ENCODE data around the gene CYP1A1.
A peak's percentile ranks its signal among the peaks of the same experiment; 100 is the strongest.
"Not testable (repeated sequence)": the region's sequence is repeated elsewhere in the genome, so short reads cannot be mapped to it uniquely, and the experiment has no call there.

Gene CYP1A1

DNA sequence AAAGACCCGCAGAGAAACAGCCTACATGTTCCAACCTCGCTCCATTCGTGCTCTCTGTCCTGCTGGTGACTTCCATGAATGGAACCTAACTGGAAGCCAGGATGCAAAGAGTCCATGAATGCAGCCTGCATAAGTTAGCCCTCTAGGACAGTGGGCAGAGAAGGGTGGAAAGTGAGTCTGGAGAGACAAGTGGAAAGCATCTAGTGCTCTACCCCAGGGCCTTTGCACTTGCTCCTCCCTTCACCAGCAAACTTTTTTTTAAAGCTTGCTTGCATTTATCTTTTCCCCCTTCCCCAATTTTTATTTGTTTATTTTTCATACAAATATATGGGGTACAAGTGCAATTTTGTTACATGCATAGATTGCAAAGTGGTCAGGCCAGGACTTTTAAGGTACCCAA lies 7.9 kb upstream of the CYP1A1 start:
- DNase-seq = no peak

DNA sequence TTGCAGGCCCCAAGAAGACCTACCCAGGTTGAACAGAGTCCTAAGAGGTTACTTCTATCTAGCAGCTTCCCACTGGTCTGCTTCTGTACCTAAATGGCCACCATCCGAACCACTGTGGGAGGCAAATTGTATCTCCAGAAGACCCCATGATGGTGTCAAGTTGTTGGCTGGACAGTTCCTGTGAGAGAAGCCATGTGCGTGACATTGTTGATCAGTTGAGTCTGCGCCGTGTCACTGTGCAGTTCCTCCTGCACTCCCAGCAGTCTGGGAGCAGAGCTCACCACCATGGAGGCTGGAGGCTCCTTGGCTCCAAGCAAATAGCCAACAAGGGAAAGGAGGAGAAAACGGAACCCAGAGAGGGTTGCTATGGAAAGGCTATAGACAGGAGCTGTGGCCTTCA lies 7.5 kb upstream of the CYP1A1 start:
- DNase-seq = no peak

DNA sequence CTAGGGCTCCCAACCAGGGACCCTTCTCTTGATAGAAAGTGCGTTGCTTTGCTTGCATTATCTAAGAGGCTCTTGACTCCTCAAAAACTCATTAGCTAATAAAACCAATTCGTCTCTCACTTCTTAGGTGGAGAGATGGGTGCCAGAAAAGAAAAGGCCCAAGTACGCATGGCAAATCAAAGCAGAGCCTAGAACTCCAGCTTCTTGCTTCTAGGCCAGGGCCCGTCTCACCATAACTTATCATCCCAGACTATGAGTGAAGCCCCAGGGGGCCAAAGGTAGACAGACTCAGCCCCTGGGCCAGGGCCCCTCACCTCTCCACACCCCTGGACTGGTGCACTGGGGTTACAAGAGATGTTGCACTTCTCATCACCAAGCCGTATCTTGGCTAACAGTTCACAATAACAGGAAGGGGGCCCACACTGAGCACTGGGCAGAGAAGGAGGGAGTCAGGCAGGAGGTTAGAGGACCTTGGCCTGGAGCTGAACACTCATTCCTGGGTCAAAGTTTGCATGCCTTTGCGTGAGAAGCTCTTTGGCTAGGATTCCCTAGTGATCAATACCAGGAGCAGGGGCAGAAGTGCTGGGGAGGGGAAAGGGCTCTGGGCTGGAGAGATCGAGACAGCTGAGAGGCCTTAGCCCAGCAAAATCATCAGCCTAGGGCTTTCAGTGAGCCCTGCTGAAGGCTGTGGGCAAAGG lies 5.4 kb upstream of the CYP1A1 start:
- DNase-seq = no peak

DNA sequence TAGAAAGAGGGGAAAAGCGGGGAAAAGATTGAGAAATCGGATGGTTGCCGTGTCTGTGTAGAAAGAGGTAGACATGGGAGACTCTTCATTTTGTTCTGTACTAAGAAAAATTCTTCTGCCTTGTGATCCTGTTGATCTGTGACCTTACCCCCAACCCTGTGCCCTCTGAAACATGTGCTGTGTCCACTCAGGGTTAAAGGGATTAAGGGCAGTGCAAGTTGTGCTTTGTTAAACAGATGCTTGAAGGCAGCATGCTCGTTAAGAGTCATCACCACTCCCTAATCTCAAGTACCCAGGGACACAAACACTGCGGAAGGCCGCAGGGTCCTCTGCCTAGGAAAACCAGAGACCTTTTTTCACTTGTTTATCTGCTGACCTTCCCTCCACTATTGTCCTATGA lies 4.0 kb upstream of the CYP1A1 start:
- DNase-seq = not testable (repeated sequence)

DNA sequence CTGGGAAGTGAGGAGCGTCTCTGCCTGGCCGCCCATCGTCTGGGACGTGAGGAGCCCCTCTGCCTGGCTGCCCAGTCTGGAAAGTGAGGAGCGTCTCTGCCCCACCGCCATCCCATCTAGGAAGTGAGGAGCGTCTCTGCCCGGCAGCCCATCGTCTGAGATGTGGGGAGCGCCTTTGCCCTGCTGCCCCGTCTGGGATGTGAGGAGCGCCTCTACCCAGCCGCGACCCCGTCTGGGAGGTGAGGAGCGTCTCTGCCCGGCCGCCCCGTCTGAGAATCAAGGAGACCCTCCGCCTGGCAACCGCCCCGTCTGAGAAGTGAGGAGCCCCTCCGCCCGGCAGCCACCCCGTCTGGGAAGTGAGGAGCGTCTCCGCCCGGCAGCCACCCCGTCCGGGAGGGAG lies 3.4 kb upstream of the CYP1A1 start:
- not testable (repeated sequence) for DNase-seq

DNA sequence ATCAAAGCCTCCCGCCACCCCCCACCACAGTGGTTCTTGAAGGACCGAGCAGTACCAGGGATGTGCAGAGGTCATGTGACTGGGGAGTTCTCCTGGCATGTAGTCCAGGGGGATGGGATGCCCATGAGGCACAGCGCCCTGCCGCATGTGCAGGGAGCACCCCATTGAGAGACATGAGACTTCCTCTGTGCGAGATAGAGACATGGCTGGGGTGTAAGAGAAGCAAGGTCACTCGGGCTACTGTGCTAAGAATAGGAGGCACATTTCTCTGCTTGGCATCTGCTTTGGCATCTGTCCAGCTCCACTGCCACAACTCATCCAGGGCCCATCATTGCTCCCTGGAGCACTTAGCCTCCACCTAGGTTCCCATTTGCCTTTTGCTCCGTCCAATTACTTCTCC lies 2.4 kb upstream of the CYP1A1 start:
- no peak for DNase-seq

DNA sequence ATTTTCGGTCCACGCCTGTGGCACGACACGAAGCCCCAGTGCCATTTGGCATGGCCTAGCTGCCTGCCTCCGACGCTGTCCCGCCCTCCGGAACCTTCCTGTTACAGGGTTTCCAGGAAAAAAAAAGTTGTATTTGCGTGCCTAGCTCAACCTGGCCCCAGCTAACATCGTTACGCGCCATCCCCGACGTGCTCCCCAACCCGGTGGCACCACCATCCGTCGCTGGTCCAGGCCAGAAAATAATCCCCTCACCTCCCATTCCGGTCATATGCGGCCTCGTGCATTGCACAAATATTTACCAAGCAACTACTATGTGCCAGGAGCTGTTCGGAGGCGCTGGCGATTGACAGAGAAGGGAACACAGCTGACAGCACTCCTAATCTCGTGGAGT lies 1.4 kb upstream of the CYP1A1 start:
- DNase-seq = no peak

DNA sequence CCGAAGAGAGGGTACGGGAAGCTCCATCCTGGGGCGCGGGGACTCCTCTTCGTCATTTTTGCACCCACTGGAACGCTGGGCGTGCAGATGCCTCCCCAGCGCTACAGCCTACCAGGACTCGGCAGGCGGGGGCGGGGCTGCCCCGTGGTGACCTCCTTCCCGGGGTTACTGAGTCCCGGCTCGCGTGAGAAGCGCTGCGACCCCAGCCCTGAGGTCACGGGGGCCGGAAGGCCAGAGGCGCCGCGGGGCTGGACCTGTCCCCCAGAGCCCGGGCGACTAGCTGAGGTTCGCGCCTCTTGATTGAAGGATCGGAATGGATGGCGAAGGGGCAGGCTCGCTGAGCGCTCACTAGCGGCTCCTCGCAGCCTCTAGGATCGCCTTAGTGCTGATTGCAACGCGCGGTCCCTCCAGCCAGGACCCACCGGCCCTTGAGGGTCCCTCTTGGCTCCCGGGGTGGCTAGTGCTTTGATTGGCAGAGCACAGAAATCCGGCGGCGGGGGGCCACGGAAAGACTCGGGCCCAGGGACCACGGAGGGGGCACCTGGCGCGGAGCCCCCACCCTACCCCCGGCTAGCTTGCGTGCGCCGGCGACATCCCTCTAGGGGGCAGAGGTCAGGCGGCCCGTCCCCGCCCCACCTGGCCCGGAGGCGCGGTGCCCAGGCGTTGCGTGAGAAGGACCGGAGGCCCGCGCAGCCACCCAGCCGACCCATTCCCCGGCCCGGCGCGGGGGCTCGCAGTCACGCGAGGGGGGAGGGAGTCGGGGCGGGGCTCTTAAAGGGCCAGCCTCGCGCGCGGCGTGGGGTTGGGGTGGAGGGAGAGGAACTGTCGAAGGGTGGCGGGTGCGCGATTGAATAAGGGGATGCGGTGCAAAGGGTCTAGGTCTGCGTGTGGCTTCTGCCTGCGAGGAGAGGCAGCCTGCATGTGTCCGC lies 781 bp upstream of the CYP1A1 start:
- DNase-seq = peak in 2 of 14 donors; percentile 5 to 8

DNA sequence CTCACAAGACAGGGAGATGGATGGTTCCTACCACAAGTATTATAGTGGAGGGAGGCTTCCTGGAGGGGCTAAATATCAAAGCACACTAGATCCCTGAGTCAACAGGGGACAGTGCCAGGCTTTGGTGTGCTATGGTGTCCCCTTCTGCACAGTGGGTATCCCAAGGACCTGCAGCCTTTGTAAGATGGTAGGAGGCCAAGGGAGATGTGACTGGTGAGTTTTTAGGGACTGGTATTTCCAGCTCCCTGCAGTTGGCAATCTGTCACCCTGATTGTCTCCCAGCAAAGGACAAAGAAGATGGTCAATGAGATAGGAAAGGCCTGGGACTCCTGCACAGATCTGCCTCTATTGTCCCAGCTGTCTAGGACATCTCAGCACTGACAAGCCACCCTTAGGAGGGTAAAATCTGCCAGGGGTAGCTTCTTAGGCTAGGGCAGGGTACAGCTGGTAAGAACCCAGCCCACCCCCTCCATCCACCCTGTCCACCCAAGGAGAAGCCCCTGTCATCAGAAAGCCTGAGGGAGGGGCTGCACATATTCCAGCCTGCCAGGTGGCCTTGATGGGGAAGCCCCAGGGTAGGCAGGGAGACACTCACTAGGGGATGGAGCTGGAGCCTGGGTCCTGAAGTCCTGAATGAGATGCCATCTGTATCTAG lies 631 bp downstream of the CYP1A1 start:
- no peak for DNase-seq

DNA sequence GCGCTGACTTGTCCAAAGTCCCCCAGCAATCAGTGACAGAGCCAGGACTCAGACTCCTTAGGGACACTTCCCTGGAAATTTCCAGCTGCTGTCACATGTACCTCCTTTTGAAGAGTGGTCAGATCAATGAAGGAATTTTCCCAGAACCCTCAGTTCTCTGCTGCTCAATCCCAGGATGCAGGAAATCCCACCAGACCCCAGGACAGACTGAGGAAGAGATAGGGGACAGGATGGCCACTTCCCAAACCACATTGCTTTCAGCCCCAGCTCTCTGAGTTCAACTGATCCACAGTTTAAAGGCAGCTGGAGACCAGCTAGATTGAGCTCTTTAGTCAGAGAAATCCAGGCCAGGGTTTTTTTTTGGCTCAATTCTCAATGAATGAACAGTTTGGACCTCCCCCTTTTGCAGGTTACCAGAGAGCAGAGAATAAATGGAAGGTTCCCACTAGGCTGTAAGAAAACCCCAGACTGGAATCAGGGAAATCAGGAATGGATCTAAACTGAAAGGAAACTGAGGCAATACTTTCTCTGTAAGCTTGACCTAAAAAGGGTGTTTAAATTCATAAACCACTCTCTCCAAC lies 1.5 kb downstream of the CYP1A1 start:
- DNase-seq = peak in 3 of 14 donors; percentile 5 to 44 (median 23)

DNA sequence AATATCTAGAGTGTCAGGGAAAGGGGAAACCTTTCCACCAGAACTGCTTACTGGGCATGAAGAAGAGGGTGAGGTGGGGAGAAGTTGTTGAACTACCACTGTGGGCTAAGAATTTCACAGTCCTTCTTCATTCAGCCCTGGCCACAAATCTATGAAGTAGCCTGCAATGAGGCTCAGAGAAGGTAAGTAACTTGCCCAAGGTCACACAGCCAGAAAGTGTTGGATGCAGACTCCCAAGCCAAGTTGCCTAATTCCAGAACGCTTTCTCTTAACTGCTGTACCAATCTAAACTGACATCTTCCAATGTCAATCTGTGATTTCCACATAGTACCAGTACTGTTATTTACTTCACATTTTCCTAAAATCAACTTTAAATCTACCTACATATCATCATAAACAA lies 2.1 kb downstream of the CYP1A1 start:
- no peak for DNase-seq

DNA sequence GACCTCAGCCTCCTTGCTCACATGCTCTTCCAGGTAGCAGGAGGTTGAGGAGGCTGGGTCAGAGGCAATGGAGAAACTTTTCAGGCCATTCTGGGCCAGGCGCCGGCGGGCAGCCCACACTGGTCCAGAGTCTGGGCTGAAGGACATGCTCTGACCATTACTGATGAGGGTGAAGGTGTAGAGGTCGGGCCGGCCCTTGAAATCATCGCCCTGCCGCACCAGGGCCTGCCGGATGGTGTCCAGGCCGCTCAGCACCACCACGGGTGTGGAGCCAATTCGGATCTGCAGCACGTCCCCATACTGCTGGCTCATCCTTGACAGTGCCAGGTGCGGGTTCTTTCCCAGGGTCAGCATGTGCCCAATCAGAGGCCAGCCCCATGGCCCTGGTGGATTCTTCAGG lies 2.7 kb downstream of the CYP1A1 start:
- no peak for DNase-seq

DNA sequence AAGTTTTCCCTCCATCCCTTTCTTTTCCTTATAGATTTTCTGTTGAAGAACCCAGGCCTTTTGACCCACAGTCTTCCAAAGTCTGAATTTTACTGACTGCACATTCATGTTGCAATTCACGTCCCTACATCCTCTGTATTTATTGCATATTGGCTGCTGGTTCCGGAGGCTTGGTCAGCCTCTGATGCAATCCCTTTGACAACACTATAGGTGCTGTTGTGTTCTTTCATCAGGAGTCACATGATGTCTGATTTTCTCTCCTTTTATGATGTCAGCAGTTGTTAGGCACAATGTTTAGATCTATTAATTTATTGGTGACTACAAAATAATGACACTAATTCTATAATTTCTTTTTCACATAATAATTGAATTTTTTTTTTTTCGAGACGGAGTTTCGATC lies 8.7 kb downstream of the CYP1A1 start:
- no peak for DNase-seq

DNA sequence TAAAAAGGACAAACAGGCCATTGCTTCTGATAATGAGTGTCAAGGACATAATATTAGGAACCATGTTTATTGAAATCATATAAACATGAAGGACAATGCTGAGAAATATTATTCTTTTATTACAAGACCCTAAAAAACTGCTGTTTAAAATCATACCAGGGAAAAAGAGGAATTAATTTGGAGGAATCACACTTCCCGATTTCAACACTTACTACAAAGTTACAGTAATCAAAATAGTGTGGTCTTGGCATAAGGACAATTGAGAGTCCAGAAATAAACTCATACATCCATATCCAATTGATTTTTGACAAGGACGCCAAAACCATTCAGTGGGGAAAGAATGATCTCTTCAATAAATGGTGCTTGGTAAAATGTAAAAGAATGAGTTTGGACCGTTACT lies 13.0 kb downstream of the CYP1A1 start:
- DNase-seq = no peak

DNA sequence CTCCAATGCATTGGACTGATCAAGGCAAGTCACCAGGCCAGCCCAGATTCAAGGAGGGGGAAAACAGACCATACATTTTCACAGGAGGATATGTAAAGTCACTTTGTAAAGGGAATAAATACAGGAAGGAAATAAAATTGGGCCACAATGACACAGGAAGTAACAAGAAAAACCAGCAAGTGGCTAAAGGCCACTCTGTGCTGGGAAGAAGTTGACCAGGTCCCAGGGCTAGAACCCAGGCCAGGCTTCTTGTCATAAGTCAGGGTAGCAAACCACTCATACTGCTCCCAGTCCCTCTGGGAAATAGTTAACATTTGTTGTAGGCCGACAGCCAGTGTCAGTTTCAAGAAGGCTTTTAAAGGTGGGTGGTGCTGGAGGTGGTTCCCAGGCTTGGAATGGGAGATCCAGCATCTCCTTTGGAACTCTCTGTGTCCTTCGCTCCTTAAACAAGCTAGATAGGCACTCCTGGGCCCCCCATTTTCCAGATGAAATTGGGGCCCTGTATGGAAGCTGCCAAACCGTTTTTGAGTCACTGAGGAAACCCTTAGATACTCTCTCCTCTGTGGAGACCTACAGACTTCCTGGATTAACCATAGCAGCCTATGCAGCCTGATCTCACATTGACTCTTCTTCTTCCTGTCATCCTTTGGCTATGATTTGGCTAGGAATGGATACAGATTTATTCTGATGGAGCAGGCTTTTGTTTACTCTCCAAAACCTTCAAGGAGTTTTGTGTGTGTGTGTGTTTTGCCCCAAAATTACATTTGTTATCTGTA lies 14.8 kb downstream of the CYP1A1 start:
- no peak for DNase-seq

DNA sequence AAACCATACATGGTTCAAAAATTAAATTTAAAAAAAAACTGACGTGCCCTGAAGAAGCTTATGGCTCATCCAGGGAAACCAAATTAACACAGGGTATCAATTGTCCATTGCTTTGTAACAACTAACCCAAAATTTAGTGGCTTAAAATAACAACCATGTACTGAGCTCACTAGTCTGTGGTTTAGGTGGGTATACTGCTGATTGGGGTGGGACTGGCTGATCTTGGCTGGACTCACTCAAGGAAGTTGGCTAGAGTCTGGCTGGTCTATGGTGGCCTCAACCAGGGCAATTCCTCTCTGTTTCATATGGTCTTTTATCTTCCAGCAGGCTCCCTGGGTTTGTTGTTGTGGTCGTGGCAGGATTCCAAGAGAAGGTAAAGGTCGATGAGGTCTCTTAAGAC lies 15.4 kb downstream of the CYP1A1 start:
- DNase-seq = no peak

DNA sequence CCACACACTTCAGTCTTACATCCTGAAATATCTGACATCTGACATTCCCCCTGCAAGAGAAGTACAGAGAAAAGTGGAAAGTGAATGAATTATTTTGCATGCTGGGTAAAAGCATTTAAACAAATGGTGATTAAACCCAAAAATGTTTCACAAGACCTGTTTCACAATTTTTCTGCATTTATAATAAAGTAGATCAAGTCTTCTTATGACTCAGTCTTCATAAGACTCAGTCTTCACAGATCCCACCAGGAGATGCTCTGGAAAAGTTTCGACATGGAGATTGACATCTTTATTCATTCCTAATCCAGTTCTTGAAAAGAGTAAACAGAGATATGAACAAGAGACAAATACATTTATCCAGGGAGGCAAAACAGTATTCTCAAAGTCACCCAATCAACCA lies 16.3 kb downstream of the CYP1A1 start:
- DNase-seq = no peak

DNA sequence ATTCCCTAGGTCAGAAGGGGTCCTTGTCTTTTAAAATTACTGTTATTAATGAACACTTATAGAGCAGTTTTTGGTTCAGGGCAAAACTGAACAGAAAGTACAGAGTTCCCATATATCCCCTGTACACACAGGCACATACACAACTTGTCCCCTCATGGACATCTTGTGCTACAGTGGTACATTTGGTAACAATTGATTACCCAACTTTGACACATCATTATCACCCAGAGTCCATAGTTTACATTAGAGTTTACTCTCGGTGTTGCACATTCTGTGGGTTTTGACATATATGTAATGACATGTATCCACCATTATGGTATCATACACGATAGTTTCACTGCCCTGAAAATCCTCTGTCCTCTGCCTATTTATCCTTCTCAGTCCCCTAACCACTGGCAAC lies 28.5 kb downstream of the CYP1A1 start:
- no peak for DNase-seq

DNA sequence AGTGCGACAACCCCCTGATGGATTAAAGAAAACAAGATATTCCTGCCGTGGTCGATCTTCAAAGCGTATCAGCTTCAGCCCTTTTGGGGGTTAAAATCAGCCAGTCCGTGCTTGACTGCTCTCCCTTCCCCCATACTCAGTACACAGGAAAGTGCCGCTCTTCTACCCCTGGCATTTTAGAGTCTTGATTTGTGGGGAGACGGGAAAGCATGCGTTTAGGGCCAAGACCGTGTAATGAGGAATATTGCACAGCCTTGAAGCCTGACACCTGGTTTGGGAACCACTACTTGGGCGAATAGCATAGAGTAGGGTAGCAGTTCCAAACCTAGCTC lies 29.0 kb downstream of the CYP1A1 start:
- DNase-seq = no peak

DNA sequence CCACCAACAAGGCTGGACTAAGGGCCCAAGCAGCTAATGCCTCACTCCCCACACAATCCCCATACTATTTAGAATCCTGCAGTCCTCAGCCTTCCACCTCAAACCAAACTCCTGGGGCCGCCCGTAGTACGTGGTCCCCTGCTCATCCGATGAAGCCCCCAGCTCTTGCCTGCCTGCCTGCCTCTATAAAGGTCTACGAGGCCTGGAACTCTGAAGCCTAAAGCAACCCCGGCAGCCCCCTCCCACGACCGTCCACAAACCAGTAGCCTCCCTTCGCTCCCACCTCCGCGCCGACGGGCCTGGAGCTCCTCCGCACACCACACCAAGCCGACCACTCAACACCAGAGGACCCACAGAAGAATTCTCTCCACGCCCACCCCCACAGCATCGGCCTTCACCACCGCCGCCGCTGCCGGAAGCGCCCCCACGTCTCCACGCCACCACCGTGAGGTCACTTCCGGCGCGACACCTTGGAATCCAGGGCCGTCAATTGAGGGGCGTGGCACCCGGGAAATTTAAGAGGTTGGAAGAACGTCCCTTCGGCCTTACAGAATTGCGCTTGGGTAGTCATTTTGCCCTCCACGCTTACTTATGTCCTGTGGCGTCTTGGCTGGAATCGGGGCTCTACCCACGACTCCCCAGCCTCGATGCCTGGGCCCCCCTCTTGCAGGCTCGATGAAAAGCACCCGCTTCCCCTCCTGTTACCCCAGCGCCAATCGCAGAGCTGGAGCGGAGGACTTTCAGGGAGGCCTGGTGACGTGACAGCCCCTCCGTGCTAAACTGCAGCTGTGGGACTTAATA lies 29.5 kb downstream of the CYP1A1 start, which contains the start of gene EDC3:
Gene EDC3, minus strand, starts transcription at position 428 of the 801 bp plus-strand sequence. CDS start 20,900 bp downstream, outside the sequence.
- DNase-seq = peak; percentile 12 to 85 (median 62)

DNA sequence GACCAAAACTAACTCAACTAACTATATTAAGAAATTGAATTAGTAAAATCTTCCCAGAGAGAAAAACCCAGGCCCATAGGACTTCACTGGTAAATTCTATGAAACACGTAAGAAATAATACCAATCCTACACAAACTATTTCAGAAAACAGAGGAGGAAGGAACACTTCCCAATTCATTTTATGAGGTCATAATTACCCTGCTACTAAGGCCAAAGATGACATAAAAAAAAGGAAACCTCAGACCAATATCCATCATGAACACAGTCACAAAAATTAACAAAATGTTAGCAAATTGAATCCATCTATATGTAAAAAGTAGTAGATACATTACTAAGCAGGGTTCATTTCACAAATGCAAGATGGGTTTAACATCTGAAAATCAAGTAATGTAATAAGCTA lies 33.0 kb downstream of the CYP1A1 start:
- no peak for DNase-seq
